KOPT-K1 (cell line): ENCODE measurements around the gene PCDHGA8.
"Not testable (repeated sequence)": the region's sequence is repeated elsewhere in the genome, so short reads cannot be mapped to it uniquely, and the experiment has no call there.

Source experiments
- H3K27ac ChIP-seq: fragments of 200-600 bp; sonication (generic); 2 replicates; pipeline ENCODE4 v1.5.1; 2016; ENCODE audit warnings: antibody characterized with exemption, mild to moderate bottlenecking, low read depth, low read length; ENCODE audit not compliant: poor library complexity, severe bottlenecking
- H3K36me3 ChIP-seq: fragments of 200-600 bp; sonication (generic); 2 replicates; pipeline ENCODE4 v1.5.1; 2017; ENCODE audit warnings: antibody characterized with exemption, mild to moderate bottlenecking, low read length, moderate library complexity; ENCODE audit not compliant: insufficient read depth
- H3K9me3 ChIP-seq: fragments of 200-600 bp; sonication (generic); 2 replicates; pipeline ENCODE4 v1.5.1; 2017; ENCODE audit warnings: antibody characterized with exemption, low read length, mild to moderate bottlenecking; ENCODE audit not compliant: insufficient read depth, poor library complexity, severe bottlenecking

The PCDHGA8 gene

GRCh38 chr5:141392429-141393198 is at the start of gene PCDHGA8:
TSS of gene PCDHGA8 (plus strand) at chr5:141392633. CDS start at chr5:141392814, 181 bp downstream.
- H3K9me3 ChIP-seq: no peaks in the 10 kb centered on the region
- H3K27ac ChIP-seq: no peak within 1 kb of the TSS
- H3K36me3 ChIP-seq: no peaks in the 10 kb centered on the region

- peaks cover 38% of the 10 kb centered on the region for H3K9me3 ChIP-seq
- H3K36me3 ChIP-seq: no peaks in the 10 kb centered on the region
- no peak overlapping the region for H3K27ac ChIP-seq
Observed at GRCh38 chr5:141342773-141343172, 49.7 kb upstream of the PCDHGA8 start.

- H3K27ac ChIP-seq: no peak within 1 kb of the TSS
- peaks cover 38% of the 10 kb centered on the region for H3K9me3 ChIP-seq
- H3K36me3 ChIP-seq: no peaks in the 10 kb centered on the region
Observed at GRCh38 chr5:141343242-141343952, 49.0 kb upstream of the PCDHGA8 start, which contains the start of gene PCDHGA3. TSS of gene PCDHGA3 (plus strand) at chr5:141343829. CDS start at chr5:141344034, 205 bp downstream.

GRCh38 chr5:141343953-141344463 is 48.4 kb upstream of the PCDHGA8 start:
- no peaks in the 10 kb centered on the region for H3K36me3 ChIP-seq
- H3K9me3 ChIP-seq: peaks cover 34% of the 10 kb centered on the region
- no peak overlapping the region for H3K27ac ChIP-seq

GRCh38 chr5:141345327-141345726 is 47.1 kb upstream of the PCDHGA8 start:
- Histone ChIP-seq H3K9me3 (peaks cover 21% of the 10 kb centered on the region), H3K36me3 (no peaks in the 10 kb centered on the region), H3K27ac (no peak overlapping the region)

- H3K36me3 ChIP-seq, H3K27ac ChIP-seq: not testable (repeated sequence)
- peaks cover 19% of the 10 kb centered on the region for H3K9me3 ChIP-seq
Observed at GRCh38 chr5:141346017-141346416, 46.4 kb upstream of the PCDHGA8 start.

- Histone ChIP-seq H3K27ac (no peak within 1 kb of the TSS), H3K36me3 (no peaks in the 10 kb centered on the region), H3K9me3 (peaks cover 5% of the 10 kb centered on the region)
Observed at GRCh38 chr5:141349917-141350619, 42.4 kb upstream of the PCDHGA8 start, which contains the start of gene PCDHGB1. TSS of gene PCDHGB1 (plus strand) at chr5:141350099. CDS start at chr5:141350261, 162 bp downstream.

- Histone ChIP-seq H3K9me3 (no peaks in the 10 kb centered on the region), H3K36me3 (no peaks in the 10 kb centered on the region), H3K27ac (no peak overlapping the region)
Observed at GRCh38 chr5:141351591-141351990, 40.8 kb upstream of the PCDHGA8 start.

GRCh38 chr5:141354900-141355469 is 37.4 kb upstream of the PCDHGA8 start, which contains the start of gene PCDHGA4:
TSS of gene PCDHGA4 (plus strand) at chr5:141355021. CDS start at chr5:141355108, 87 bp downstream.
- Histone ChIP-seq H3K36me3 (no peaks in the 10 kb centered on the region), H3K9me3 (no peaks in the 10 kb centered on the region), H3K27ac (no peak within 1 kb of the TSS)

GRCh38 chr5:141355641-141356040 is 36.8 kb upstream of the PCDHGA8 start:
- Histone ChIP-seq H3K9me3 (peaks cover 4% of the 10 kb centered on the region), H3K36me3 (no peaks in the 10 kb centered on the region), H3K27ac (no peak overlapping the region)

- H3K9me3 ChIP-seq: peaks cover 8% of the 10 kb centered on the region
- H3K27ac ChIP-seq: no peak overlapping the region
- no peaks in the 10 kb centered on the region for H3K36me3 ChIP-seq
Observed at GRCh38 chr5:141356133-141356532, 36.3 kb upstream of the PCDHGA8 start.

GRCh38 chr5:141356950-141357349 is 35.5 kb upstream of the PCDHGA8 start:
- Histone ChIP-seq H3K9me3 (peaks cover 13% of the 10 kb centered on the region), H3K36me3 (no peaks in the 10 kb centered on the region), H3K27ac (no peak overlapping the region)

GRCh38 chr5:141359790-141360426 is 32.5 kb upstream of the PCDHGA8 start, which contains the start of gene PCDHGB2:
TSS of gene PCDHGB2 (plus strand) at chr5:141359994. CDS start at chr5:141360136, 142 bp downstream.
- H3K9me3 ChIP-seq: peaks cover 31% of the 10 kb centered on the region
- H3K36me3 ChIP-seq: no peaks in the 10 kb centered on the region
- no peak within 1 kb of the TSS for H3K27ac ChIP-seq

- Histone ChIP-seq H3K36me3 (no peaks in the 10 kb centered on the region), H3K9me3 (peaks cover 39% of the 10 kb centered on the region), H3K27ac (no peak overlapping the region)
Observed at GRCh38 chr5:141360685-141361084, 31.7 kb upstream of the PCDHGA8 start.
